Stimulated activated CD4-positive, alpha-beta T cell treated with anti-CD3 and anti-CD28 coated beads, TNF-alpha, amount 100 ng/mL, for 1 hour (primary cell): ENCODE data around the gene NDUFA5.
"Not testable (repeated sequence)": the region's sequence is repeated elsewhere in the genome, so short reads cannot be mapped to it uniquely, and the experiment has no call there.

Source experiments
- DNase-seq, 3 donors: peaks; one replicate each; pipeline ENCODE4 v3.0.0-alpha.2; 2020; ENCODE audit warnings: low read depth in 3 of 3, low spot score in 1 of 3

NDUFA5 gene

DNA sequence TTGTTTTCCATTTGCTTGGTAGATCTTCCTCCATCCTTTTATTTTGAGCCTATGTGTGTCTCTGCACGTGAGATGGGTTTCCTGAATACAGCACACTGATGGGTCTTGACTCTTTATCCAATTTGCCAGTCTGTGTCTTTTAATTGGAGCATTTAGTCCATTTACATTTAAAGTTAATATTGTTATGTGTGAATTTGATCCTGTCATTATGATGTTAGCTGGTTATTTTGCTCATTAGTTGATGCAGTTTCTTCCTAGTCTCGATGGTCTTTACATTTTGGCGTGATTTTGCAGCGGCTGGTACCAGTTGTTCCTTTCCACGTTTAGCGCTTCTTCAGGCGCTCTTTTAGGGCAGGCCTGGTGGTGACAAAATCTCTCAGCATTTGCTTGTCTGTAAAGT lies 31.1 kb downstream of the NDUFA5 start:
- not testable (repeated sequence) for DNase-seq

DNA sequence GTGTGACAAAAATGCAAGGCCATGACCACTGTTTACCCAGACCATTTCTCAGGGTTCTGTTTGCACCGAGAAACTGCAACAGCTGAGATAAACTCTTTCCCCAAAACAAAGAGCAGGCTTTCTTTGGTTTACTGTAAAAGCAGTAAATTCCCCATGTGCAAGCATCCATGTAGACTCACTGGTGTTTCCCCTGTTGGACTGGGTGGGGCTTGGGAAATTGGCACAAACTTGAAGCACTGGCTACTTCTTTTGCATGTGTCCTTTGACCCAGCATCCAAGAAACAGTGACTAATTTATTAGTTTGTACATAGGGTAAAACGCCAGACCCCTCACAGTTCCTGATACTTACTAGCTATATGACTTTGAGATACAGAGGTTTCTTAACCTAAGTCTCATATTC lies 35.6 kb downstream of the NDUFA5 start:
- no peak for DNase-seq

DNA sequence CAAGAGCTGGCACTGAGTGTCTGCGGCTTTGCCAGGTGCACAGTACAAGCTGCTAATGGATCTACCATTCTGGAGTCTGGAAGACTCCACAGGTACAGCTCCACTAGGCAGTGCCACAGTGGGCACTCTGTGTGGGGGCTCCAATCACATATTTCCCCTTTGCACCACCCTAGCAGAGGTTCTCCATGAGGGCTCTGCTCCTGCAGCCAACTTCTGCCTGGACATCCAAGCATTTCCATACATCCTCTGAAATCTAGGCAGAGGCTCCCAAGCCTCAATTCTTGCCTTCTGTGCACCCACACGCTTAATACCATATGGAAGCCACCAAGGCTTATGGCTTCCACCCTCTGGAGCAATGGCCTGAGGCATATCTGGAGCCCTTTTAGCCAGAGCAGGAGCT lies 52.4 kb downstream of the NDUFA5 start:
- DNase-seq: no peak

DNA sequence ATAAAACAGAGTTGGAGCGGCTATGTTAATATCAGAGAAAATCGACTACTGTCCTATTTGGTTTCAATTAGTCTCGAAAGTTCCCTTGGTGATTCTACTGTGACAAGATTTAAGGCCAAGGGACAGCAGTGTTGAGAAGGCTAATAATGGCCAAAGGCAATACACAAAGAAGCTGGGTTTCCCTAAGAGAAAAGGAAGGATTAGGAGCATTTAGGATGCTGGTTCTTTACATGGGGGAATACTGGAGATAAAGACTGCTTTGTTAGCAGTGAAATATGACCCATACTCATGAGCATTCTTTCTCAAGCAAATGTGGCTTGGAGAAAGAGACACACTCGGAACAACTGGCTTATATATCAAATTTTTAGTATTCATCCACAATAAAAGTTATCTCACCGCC lies 55.4 kb downstream of the NDUFA5 start:
- DNase-seq: no peak

DNA sequence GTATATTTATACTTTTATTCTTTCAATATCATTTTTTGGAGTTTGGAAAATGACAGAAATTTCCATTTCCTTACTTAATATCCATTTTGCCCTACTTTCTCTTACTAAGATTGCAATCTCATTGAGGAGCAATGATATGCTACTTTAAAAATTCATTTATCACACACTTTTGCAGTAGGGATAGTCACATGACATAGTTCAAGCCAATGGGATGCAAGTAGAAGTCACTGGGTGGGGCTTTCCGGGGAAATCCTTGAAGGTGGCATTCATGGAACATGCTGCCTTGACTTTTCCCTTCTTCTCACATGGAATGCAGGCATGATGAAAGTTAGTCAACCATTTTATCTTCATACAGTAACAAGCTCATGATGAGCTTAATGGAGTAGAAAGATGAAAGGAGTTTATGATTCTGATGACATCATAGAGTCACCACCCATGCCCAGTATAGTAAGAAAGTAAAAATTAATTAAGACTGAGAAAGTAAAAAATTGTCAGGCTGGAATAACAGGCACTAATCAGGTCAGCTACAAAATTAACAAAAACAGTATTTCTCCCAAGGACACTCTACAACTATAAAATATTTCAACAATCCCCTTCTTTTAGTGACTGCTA lies 56.6 kb downstream of the NDUFA5 start:
- no peak for DNase-seq

DNA sequence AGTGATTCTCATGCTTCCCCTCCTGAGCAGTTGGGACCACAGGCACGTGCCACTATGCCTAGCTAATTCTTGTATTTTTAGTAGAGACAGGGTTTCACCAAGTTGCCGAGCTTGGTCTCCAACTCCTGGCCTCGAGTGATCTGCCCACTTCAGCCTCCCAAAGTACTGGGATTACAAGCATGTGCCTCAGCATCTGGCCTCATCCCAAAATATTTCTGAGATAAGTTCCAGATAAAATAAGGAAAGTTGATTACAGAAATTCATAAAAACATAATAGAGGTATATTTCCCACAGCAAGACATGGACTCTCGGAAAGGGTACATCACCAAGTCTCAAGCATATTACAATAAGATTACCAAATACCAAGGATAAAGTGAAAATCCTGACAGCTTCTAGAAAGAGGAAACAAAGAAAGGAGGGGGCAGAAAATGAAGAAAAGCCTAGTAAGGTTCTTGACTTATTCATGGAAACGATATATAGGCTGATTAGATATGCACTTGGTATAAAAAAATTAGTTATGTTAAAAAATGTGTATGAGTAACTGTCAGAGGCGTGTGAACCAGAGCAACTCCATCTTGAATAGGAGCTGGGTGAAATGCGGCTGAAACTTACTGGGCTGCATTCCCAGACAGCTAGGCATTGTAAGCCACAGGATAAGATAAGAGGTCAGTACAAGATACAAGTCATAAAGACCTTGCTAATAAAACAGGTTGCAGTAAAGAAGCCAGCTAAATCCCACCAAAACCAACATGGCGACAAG lies 58.2 kb downstream of the NDUFA5 start:
- DNase-seq: no peak

DNA sequence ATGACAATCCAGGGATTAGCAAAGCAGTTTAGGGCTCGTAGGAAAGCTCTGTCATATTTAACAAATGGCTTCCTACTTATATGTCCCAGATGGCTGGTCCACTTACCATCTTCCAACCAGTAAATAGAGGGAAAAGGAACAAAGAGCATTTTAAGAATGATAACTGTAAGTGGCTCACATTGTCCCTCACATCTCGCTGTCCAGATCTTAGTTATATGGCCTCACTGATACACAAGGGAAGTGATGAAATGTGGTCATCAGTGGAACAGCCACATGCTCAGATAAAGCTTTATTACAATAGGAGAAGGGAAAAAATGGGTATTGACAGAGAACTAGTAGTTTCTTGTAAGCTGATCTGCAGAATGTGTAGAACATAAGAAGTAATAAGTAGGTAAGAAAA lies 59.0 kb downstream of the NDUFA5 start:
- no peak for DNase-seq

DNA sequence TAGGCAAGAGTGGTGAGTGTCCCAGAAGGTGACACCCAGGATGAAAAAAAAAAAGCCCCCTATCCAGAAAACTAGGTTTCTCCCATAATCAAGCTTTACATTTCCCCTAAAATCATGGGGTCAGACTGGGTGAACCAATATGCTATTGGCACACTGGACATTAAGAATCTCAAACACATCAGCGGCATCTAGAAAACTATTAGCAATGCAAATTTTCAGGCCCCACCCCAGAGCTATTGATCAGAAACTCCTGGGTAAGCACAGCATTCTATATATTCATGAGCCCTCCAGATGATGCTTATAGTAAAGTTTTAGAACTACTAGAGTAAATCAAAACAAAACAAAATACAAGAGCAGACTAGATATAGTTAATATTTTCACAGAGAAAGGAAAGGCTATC lies 59.6 kb downstream of the NDUFA5 start:
- DNase-seq: no peak

DNA sequence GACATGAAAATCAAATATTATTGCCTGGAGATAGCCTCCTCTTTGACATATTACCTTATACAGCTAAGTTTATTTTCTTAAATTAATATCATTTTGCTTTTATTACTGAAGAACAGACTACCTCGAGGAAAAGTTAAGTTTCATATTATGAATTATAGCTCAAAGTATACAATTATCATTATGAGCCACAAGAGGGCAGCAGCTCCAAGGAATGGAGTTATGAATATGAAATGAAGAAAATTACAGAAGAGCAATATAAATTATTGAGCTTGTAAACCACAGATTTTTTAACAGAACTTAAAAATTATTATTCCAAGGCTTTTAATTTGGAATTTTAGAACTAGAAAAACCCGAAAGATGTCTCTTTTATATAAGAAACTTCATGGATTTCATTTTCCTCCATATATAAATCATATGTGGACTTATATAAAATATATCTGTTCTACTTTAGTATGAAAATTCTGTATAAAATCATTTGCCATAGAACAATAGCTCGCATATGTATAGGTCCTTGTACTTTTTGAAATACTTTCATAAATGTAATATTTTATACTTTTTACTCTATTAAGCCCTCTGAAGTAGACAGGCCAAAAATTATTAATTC lies 63.3 kb downstream of the NDUFA5 start:
- no peak for DNase-seq

DNA sequence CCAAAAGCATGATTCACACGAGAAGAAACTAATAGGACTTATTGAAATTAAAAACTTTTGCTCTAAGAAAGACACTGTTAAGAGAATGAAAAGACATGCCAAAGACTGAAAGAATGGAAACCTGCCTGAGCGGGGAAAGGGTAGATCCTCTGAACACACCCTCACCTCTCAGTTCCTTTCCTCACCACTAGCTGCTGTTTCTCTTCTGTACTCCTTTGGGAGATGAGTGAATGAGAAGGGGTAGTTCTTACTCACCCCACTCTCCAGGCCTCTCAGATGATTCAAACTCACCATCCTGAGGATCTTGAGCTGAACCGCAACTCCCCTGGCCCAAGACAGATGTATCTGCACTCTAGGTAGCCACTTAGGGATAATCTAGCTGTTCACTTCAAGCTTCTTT lies 65.1 kb downstream of the NDUFA5 start:
- DNase-seq: no peak
